Peyer's patch (tissue), 4 donors: ENCODE results near the gene GFY. TPM values are rescaled to one million over a fixed set of nuclear protein-coding genes. Genes with fewer than 3 reads are reported as not detected.

ENCODE experiments used
- DNase-seq, 3 donors: peaks; one replicate each; pipeline ENCODE4 v3.0.0-alpha.2; 2017 to 2019
- H3K27ac ChIP-seq, 4 donors: fragments of 200-600 bp; sonication (generic); one replicate each; pipeline ENCODE4 v1.5.1; 2016 to 2019
- H3K27me3 ChIP-seq, 2 donors: fragments of 200-600 bp; sonication (generic); one replicate each; pipeline ENCODE4 v1.5.1; 2019
- H3K36me3 ChIP-seq, 3 donors: fragments of 200-600 bp; sonication (generic); one replicate each; pipeline ENCODE4 v1.5.1; 2016 to 2019
- H3K4me1 ChIP-seq, 4 donors: fragments of 200-600 bp; sonication (generic); one replicate each; pipeline ENCODE4 v1.5.1; 2016 to 2019
- H3K4me3 ChIP-seq, 4 donors: fragments of 200-600 bp; sonication (generic); 1 replicate in 3 of 4; 2 replicates in 1 of 4; pipeline ENCODE4 v1.5.1; 2016 to 2019; ENCODE audit warnings: mild to moderate bottlenecking in 1 of 4
- H3K9me3 ChIP-seq, 4 donors: fragments of 200-600 bp; sonication (generic); one replicate each; pipeline ENCODE4 v1.5.1; 2016 to 2019; ENCODE audit warnings: mild to moderate bottlenecking in 1 of 4
- CTCF ChIP-seq, 6 experiments: fragments of 450-650 bp in 4 of 6; fragments of 200-600 bp in 2 of 6; sonication (generic) in 1 of 6; IDR thresholded peaks; one replicate each; pipeline ENCODE4 v1.5.1; 2017 to 2019; ENCODE audit warnings: antibody characterized with exemption in 6 of 6, mild to moderate bottlenecking in 3 of 6, moderate library complexity in 1 of 6
- POLR2A ChIP-seq, 2 donors: fragments of 450-650 bp; IDR thresholded peaks; one replicate each; pipeline ENCODE4 v1.5.1; 2017; ENCODE audit warnings: antibody characterized with exemption in 2 of 2, mild to moderate bottlenecking in 2 of 2, moderate library complexity in 2 of 2
- total RNA-seq, 4 donors: library from RNA; depleted of rRNA; stranded (reverse); fragments of >200 nt; gene quantifications; one replicate each; pipeline ENCODE4 v1.1.0, GENCODE V29; 2016

The GFY gene
- total RNA-seq, 4 donors from 2014 or later = not detected

DNA sequence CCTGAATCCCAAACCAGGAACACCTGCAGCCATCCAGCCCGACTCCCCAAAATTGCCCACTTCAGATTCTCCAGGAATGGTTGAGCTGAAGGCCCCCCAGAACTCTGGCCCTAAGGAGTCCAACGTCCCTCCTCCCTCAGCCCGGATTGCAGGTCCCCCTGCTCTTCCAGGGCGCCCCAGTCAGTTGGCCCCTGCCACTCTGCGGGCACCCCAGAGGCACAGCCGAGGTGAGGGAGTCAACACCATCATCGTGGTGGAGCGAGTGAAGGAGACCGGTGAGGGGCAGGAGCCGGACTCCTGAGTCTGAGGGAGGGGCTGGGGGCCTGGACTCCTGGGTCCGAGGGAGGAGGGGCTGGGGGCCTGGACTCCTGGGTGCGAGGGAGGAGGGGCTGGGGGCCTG, 2.2 kb downstream of the GFY start:
- H3K4me3 ChIP-seq = no peak overlapping the region
- TF ChIP-seq CTCF (IDR thresholded peaks at IDR 0.05) (no peak), POLR2A (IDR thresholded peaks at IDR 0.05) (no peak)
- H3K27ac ChIP-seq = no peak overlapping the region
- no peaks in the 10 kb centered on the region for H3K9me3 ChIP-seq
- H3K36me3 ChIP-seq = no peaks in the 10 kb centered on the region
- peaks cover 0 to 23% (median 17%) of the 10 kb centered on the region in 4 donors for H3K4me1 ChIP-seq
- no peak for DNase-seq
- peaks cover 0 to 73% of the 10 kb centered on the region in 2 donors for H3K27me3 ChIP-seq

DNA sequence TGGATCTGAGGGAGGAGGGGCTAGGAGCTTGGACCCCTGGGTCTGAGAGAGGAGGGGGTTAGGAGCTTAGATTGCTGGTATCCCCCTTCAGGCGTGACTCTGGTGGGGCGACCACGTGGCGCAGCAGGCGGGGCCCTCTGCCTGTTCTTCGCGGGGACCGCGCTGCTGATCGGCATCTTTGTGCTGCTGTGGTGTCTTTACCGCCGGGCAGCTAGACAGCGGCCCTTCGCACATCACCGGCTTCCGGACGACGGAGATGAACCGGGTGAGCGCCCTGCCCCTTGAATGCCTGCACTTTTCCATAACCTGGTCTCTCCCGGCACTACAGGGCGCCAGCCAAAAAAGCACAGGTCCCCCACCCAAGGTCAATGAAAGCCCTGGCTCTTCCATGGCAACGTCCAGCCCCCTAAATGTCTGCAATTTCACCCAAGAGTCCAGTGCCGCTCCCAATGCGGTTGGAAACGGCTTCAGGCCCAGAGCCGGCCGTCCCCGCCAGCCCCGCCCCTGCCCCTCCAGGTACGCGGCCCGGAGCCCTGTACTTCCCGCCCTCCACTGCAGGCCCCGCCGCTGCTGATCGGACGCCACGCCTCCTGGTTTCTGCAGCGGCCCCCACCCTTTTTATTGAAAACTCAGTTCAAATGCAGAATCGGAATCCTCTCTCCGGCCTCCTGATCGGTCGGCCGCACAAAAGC, 2.8 kb downstream of the GFY start:
- Histone ChIP-seq H3K4me3 (peak overlapping the region in 2 of 4 donors; percentile 25 to 27), H3K27me3 (peaks cover 0 to 73% of the 10 kb centered on the region in 2 donors), H3K4me1 (peaks cover 0 to 17% (median 11%) of the 10 kb centered on the region in 4 donors), H3K27ac (no peak overlapping the region), H3K36me3 (no peaks in the 10 kb centered on the region), H3K9me3 (no peaks in the 10 kb centered on the region)
- peak in 1 of 3 donors; percentile 44 for DNase-seq
- no peak for TF ChIP-seq CTCF (IDR thresholded peaks at IDR 0.05)
- no peak for TF ChIP-seq POLR2A (IDR thresholded peaks at IDR 0.05)

GRCh38 chr19:49428547-49429451, 3.6 kb downstream of the GFY start:
- H3K4me3 ChIP-seq = peak overlapping the region in 2 of 4 donors; percentile 25 to 27
- no peaks in the 10 kb centered on the region for H3K9me3 ChIP-seq
- peaks cover 0 to 12% (median 5%) of the 10 kb centered on the region in 4 donors for H3K4me1 ChIP-seq
- H3K36me3 ChIP-seq = no peaks in the 10 kb centered on the region
- peaks cover 0 to 73% of the 10 kb centered on the region in 2 donors for H3K27me3 ChIP-seq
- H3K27ac ChIP-seq = no peak overlapping the region
- no peak for TF ChIP-seq CTCF (IDR thresholded peaks at IDR 0.05)
- DNase-seq = no peak

GRCh38 chr19:49430172-49430677, 5.0 kb downstream of the GFY start:
- no peak for TF ChIP-seq POLR2A (IDR thresholded peaks at IDR 0.05)
- TF ChIP-seq CTCF (IDR thresholded peaks at IDR 0.05) = no peak
- H3K36me3 ChIP-seq = no peaks in the 10 kb centered on the region

DNA sequence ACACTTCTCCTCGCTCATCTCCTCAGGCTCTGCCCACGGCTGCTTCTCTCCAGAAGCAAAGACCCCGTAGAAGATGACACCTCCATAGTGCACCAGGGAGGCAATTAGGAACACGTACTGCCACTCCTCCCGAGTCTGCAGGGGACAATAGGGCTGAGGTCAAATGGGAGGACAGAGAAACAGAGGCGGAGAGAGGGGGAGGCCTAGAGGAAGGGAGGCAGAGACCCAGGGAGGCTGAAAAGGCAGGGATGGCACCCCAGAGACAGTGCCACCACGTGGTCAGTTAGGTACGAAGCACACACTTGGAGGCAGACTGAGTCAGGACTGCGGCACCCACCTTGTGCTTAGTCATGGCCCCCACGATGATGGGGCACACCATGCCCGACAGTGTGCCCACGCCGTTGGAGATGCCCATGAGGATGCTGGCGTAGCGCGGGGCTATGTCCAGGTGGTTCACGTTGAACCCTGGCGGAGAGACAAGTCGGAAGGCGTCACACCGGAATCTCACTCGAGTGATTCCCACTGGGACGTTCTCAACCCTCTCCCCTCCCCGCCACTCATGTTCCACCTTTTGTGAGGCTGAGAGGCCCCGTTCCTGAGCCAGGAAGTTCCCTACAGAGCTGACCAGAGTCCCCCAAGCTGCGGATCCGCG, 5.6 kb downstream of the GFY start:
- Histone ChIP-seq H3K27me3 (peaks cover 0 to 83% of the 10 kb centered on the region in 2 donors), H3K4me1 (peaks cover 0 to 12% (median 5%) of the 10 kb centered on the region in 4 donors), H3K36me3 (no peaks in the 10 kb centered on the region), H3K4me3 (no peak overlapping the region), H3K9me3 (no peaks in the 10 kb centered on the region), H3K27ac (no peak overlapping the region)
- TF ChIP-seq POLR2A (IDR thresholded peaks at IDR 0.05) = no peak
- no peak for TF ChIP-seq CTCF (IDR thresholded peaks at IDR 0.05)
- DNase-seq = no peak

More at GRCh38 chr19:49430172-49430677, 5.0 kb downstream of the GFY start:
- Histone ChIP-seq H3K27ac (no peak overlapping the region), H3K9me3 (no peaks in the 10 kb centered on the region), H3K27me3 (peaks cover 0 to 81% of the 10 kb centered on the region in 2 donors), H3K4me1 (peaks cover 0 to 12% (median 5%) of the 10 kb centered on the region in 4 donors), H3K4me3 (no peak overlapping the region)
- DNase-seq = no peak
